Measurements from ENCODE around the gene EN2.

GRCh38 chr7:155448632-155449007 lies 9.3 kb upstream of the EN2 start:
- no peak for TF ChIP-seq CTCF (IDR thresholded peaks at IDR 0.05; ENCODE audit: borderline replicate concordance, extremely low read depth, low read length, poor library complexity, severe bottlenecking)
- TF ChIP-seq EZH2 (IDR thresholded peaks at IDR 0.05; ENCODE audit: borderline replicate concordance, low read depth, low read length, severe bottlenecking), result no peak

Data from DND-41 (cell line).